Lower lobe of right lung (tissue), 2 donors: ENCODE data around the gene TSPAN11. TPM values are rescaled to one million over a fixed set of nuclear protein-coding genes. Genes with fewer than 3 reads are reported as not detected.

Source experiments
- ATAC-seq, 2 donors: fragments of 200-7000 bp; cut with Tn5 transposase; one replicate each; pipeline ENCODE4 v1.9.1; 2020 to 2022; ENCODE audit warnings: mild to moderate bottlenecking in 2 of 2, moderate library complexity in 2 of 2
- DNase-seq: peaks from one replicate; pipeline ENCODE4 v3.0.0-alpha.2; 2020
- H3K27ac ChIP-seq: fragments of 200-600 bp; one replicate; pipeline ENCODE4 v1.8.0; 2022
- H3K27me3 ChIP-seq: fragments of 200-600 bp; one replicate; pipeline ENCODE4 v1.8.0; 2022; ENCODE audit warnings: low read depth
- H3K36me3 ChIP-seq: fragments of 200-600 bp; one replicate; pipeline ENCODE4 v1.8.0; 2022; ENCODE audit warnings: mild to moderate bottlenecking
- H3K4me1 ChIP-seq: fragments of 200-600 bp; one replicate; pipeline ENCODE4 v1.8.0; 2022
- H3K4me3 ChIP-seq: fragments of 200-600 bp; one replicate; pipeline ENCODE4 v1.8.0; 2022; ENCODE audit warnings: mild to moderate bottlenecking
- H3K9me3 ChIP-seq: fragments of 200-600 bp; one replicate; pipeline ENCODE4 v1.8.0; 2022
- intact Hi-C: fragments of 100-400 bp; cut with DNase I; formaldehyde crosslinking; loops from one replicate; pipeline ENCODE4 v1.11.0; 2022
- total RNA-seq: library from RNA; stranded (reverse); fragmentation: NEBNext Ultra II Directional; extraction: Animal tissue kit (Norgen Biotek cat#: 25700); gene quantifications from one replicate; pipeline ENCODE4 v1.2.1, GENCODE V29; 2021
- TF ChIP-seq, protein P1 (sequence below): fragments of 200-600 bp; IDR thresholded peaks from one replicate; pipeline ENCODE4 v1.8.0; 2022; ENCODE audit warnings: antibody characterized with exemption, mild to moderate bottlenecking
- donor health status: DM: no; HTN: yes; CAD: no; lungs with severe emphysema.

The TSPAN11 gene
- total RNA-seq, 1 donor from 2014 or later, result 9.1 TPM

GRCh38 chr12:31037931-31038330, 111.4 kb downstream of the TSPAN11 start:
- no peak overlapping the region for H3K4me3 ChIP-seq

GRCh38 chr12:31041033-31041564, 114.6 kb downstream of the TSPAN11 start:
- TF ChIP-seq, protein P1, sequence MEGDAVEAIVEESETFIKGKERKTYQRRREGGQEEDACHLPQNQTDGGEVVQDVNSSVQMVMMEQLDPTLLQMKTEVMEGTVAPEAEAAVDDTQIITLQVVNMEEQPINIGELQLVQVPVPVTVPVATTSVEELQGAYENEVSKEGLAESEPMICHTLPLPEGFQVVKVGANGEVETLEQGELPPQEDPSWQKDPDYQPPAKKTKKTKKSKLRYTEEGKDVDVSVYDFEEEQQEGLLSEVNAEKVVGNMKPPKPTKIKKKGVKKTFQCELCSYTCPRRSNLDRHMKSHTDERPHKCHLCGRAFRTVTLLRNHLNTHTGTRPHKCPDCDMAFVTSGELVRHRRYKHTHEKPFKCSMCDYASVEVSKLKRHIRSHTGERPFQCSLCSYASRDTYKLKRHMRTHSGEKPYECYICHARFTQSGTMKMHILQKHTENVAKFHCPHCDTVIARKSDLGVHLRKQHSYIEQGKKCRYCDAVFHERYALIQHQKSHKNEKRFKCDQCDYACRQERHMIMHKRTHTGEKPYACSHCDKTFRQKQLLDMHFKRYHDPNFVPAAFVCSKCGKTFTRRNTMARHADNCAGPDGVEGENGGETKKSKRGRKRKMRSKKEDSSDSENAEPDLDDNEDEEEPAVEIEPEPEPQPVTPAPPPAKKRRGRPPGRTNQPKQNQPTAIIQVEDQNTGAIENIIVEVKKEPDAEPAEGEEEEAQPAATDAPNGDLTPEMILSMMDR, result no peak
- no peaks in the 10 kb centered on the region for H3K4me1 ChIP-seq
- H3K27me3 ChIP-seq, result no peaks in the 10 kb centered on the region
- no peak overlapping the region for H3K4me3 ChIP-seq
- intact Hi-C loops, result no loop called here
- no peak for ATAC-seq
- no peaks in the 10 kb centered on the region for H3K9me3 ChIP-seq
- H3K27ac ChIP-seq, result no peak overlapping the region
- H3K36me3 ChIP-seq, result no peaks in the 10 kb centered on the region
- no peak for DNase-seq

More at GRCh38 chr12:31037931-31038330, 111.4 kb downstream of the TSPAN11 start:
- intact Hi-C loops, result no loop called here
- ATAC-seq, result no peak
- Histone ChIP-seq H3K27me3 (no peaks in the 10 kb centered on the region), H3K27ac (no peak overlapping the region), H3K9me3 (no peaks in the 10 kb centered on the region), H3K36me3 (no peaks in the 10 kb centered on the region), H3K4me1 (no peaks in the 10 kb centered on the region)
- TF ChIP-seq, protein P1, result no peak
- DNase-seq, result no peak

Other genes starting within 250 kb of the TSPAN11 start
- 51.0 TPM for gene IPO8, start 230.9 kb upstream of the TSPAN11 start, total RNA-seq
- gene CAPRIN2, start 171.8 kb upstream of the TSPAN11 start, total RNA-seq, result 20.4 TPM
- gene DDX11, start 147.1 kb downstream of the TSPAN11 start, total RNA-seq, result 8.9 TPM